Loucy (cell line): ENCODE measurements around the gene SLC23A2.

Source experiments
- EZH2phosphoT487 ChIP-seq: fragments of 200-600 bp; IDR thresholded peaks from 2 replicates; pipeline ENCODE4 v1.6.1; 2018; ENCODE audit warnings: antibody characterized with exemption, mild to moderate bottlenecking, moderate library complexity, borderline replicate concordance
- TF ChIP-seq, protein P1 (sequence below): fragments of 200-600 bp; sonication (generic); conservative IDR thresholded peaks from 2 replicates; pipeline ENCODE4 v1.5.1; 2014; ENCODE audit warnings: mild to moderate bottlenecking, antibody characterized with exemption, low read length

DNA sequence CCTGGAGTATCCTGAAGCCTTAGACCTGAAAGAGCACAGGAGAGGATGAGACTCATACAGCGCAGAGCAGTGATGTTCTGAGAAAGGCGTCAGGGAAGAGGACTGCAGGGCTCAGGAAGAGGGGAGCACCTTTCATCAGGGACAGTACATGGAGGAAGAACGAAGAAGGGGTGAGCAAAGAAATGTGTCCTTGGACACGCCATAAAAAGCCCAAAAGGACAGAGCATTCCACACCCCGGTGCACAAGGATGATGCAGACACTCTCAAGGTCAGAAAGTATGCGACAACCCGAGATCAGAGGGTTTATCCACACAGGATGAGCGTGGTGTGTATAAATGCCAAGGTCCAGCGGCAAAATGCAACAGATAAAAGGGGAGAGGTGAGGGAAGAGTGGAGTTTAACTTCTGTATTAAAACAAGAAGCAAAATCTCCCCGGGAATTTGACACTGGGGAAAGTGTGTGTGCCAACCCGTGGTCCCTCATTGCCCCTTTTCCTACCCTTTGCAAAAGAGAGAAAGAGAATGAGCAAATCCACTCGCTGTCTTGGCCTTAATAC, 64.4 kb downstream of the SLC23A2 start:
- TF ChIP-seq, protein P1, sequence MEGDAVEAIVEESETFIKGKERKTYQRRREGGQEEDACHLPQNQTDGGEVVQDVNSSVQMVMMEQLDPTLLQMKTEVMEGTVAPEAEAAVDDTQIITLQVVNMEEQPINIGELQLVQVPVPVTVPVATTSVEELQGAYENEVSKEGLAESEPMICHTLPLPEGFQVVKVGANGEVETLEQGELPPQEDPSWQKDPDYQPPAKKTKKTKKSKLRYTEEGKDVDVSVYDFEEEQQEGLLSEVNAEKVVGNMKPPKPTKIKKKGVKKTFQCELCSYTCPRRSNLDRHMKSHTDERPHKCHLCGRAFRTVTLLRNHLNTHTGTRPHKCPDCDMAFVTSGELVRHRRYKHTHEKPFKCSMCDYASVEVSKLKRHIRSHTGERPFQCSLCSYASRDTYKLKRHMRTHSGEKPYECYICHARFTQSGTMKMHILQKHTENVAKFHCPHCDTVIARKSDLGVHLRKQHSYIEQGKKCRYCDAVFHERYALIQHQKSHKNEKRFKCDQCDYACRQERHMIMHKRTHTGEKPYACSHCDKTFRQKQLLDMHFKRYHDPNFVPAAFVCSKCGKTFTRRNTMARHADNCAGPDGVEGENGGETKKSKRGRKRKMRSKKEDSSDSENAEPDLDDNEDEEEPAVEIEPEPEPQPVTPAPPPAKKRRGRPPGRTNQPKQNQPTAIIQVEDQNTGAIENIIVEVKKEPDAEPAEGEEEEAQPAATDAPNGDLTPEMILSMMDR: no peak
- no peak for TF ChIP-seq EZH2phosphoT487
